A673 (cell line): ENCODE results near the gene EGLN3. TPM values are rescaled to one million over a fixed set of nuclear protein-coding genes. Genes with fewer than 3 reads are reported as not detected.

ENCODE experiments used
- BruUV-seq: library from RNA; stranded (reverse); fragments of 400-500 nt; replicated peaks from 2 replicates; lab custom pipeline; 2021; lab: Mats Ljungman, UMichigan
- CTCF ChIA-PET: fragments of 300-600 bp; sonication (Branson Sonifier 250); formaldehyde crosslinking; loops from one replicate; lab custom pipeline; 2022; ENCODE audit warnings: antibody characterized with exemption; lab: Charles Lee
- POLR2A ChIA-PET: fragments of 300-600 bp; sonication (Branson Sonifier 250); formaldehyde crosslinking; loops from one replicate; lab custom pipeline; 2022; ENCODE audit warnings: antibody characterized with exemption; ENCODE audit not compliant: low non-redundant PET; lab: Charles Lee
- DNase-seq: peaks from one replicate; pipeline ENCODE4 v3.0.0-alpha.2; 2015; ENCODE audit warnings: low spot score
- H3K27ac ChIP-seq: fragments of 200-600 bp; sonication (generic); 2 replicates; pipeline ENCODE4 v1.5.1; 2016; ENCODE audit warnings: mixed run types, low read depth, mild to moderate bottlenecking, mixed read lengths, antibody characterized with exemption, low read length; ENCODE audit not compliant: poor library complexity, severe bottlenecking
- H3K27me3 ChIP-seq: fragments of 200-600 bp; sonication (generic); replicated peaks from 2 replicates; pipeline ENCODE4 v1.6.1; 2017; ENCODE audit warnings: mixed run types, low read depth, mild to moderate bottlenecking, mixed read lengths, antibody characterized with exemption, low read length; ENCODE audit not compliant: insufficient read depth, poor library complexity
- H3K36me3 ChIP-seq: fragments of 200-600 bp; sonication (generic); 2 replicates; pipeline ENCODE4 v1.6.1; 2016; ENCODE audit warnings: mixed run types, mild to moderate bottlenecking, mixed read lengths, antibody characterized with exemption, low read length; ENCODE audit not compliant: insufficient read depth, poor library complexity, severe bottlenecking
- H3K4me1 ChIP-seq: fragments of 200-600 bp; sonication (generic); 2 replicates; pipeline ENCODE4 v1.6.1; 2017; ENCODE audit warnings: mixed run types, mild to moderate bottlenecking, mixed read lengths, antibody characterized with exemption, low read length; ENCODE audit not compliant: insufficient read depth, poor library complexity, severe bottlenecking
- H3K4me3 ChIP-seq: fragments of 200-600 bp; sonication (generic); 2 replicates; pipeline ENCODE4 v1.5.1; 2016; ENCODE audit warnings: low read depth, mixed run types, mild to moderate bottlenecking, mixed read lengths, low read length; ENCODE audit not compliant: poor library complexity, severe bottlenecking
- H3K9me3 ChIP-seq: fragments of 200-600 bp; sonication (generic); 2 replicates; pipeline ENCODE4 v1.6.1; 2016; ENCODE audit warnings: mixed run types, low read depth, mild to moderate bottlenecking, mixed read lengths, antibody characterized with exemption, low read length; ENCODE audit not compliant: poor library complexity, severe bottlenecking
- CTCF ChIP-seq: fragments of 300-800, 200-600 bp; sonication (generic); conservative IDR thresholded peaks from 2 replicates; pipeline ENCODE4 v1.5.1; 2017; ENCODE audit warnings: low read depth, mild to moderate bottlenecking, antibody characterized with exemption, low read length, moderate library complexity, mixed read lengths
- EZH2 ChIP-seq: fragments of 200-600 bp; sonication (generic); IDR thresholded peaks from 2 replicates; pipeline ENCODE4 v1.6.1; 2017; ENCODE audit warnings: borderline replicate concordance, low read depth, mild to moderate bottlenecking, mixed read lengths, antibody characterized with exemption, low read length; ENCODE audit not compliant: poor library complexity, severe bottlenecking
- intact Hi-C: fragments of 100-400 bp; cut with micrococcal nuclease; formaldehyde crosslinking; loops from one replicate; pipeline ENCODE4 v1.10.0; 2022; ENCODE audit not compliant: unreplicated experiment
- total RNA-seq: library from RNA; stranded (reverse); gene quantifications from 2 replicates; pipeline ENCODE4 v1.2.3, GENCODE V29; 2021

The EGLN3 gene
- total RNA-seq, 1 experiment from 2014 or later: 2.4 TPM

- intact Hi-C loops: no loop called here
- ChIA-PET POLR2A (no interaction called here), CTCF (interaction anchor here (0.6 to 1.2 kb wide), 3 partner anchors 57 to 388 kb away, joined by 3 read pairs; no protein-coding TSS in a partner anchor)
- H3K27me3 ChIP-seq: peaks cover 25% of the 10 kb centered on the region
- DNase-seq: peak; percentile 15
- TF ChIP-seq CTCF (peak; percentile 52), EZH2 (no peak)
- no peak overlapping the region for H3K27ac ChIP-seq
- no peaks in the 10 kb centered on the region for H3K36me3 ChIP-seq
- H3K9me3 ChIP-seq: no peaks in the 10 kb centered on the region
- no peaks in the 10 kb centered on the region for H3K4me1 ChIP-seq
- no peak overlapping the region for H3K4me3 ChIP-seq
- BruUV-seq: no TSS peak
Observed at GRCh38 chr14:33908540-33909223, 42.2 kb downstream of the EGLN3 start.

GRCh38 chr14:33906968-33907367 is 43.9 kb downstream of the EGLN3 start:
- POLR2A ChIA-PET: no interaction called here
- intact Hi-C loops: no loop called here

GRCh38 chr14:33904609-33905008 is 46.3 kb downstream of the EGLN3 start:
- POLR2A ChIA-PET: no interaction called here
- CTCF ChIA-PET: no interaction called here
- H3K4me3 ChIP-seq: no peak overlapping the region

More at GRCh38 chr14:33906968-33907367, 43.9 kb downstream of the EGLN3 start:
- Histone ChIP-seq H3K4me1 (no peaks in the 10 kb centered on the region), H3K36me3 (no peaks in the 10 kb centered on the region), H3K4me3 (no peak overlapping the region), H3K27ac (no peak overlapping the region), H3K27me3 (peaks cover 28% of the 10 kb centered on the region), H3K9me3 (no peaks in the 10 kb centered on the region)
- TF ChIP-seq EZH2 (no peak), CTCF (no peak)
- CTCF ChIA-PET: no interaction called here
- no TSS peak for BruUV-seq
- DNase-seq: no peak

More at GRCh38 chr14:33904609-33905008, 46.3 kb downstream of the EGLN3 start:
- intact Hi-C loops: no loop called here
- H3K4me1 ChIP-seq: no peaks in the 10 kb centered on the region
- H3K36me3 ChIP-seq: no peaks in the 10 kb centered on the region
- TF ChIP-seq EZH2 (no peak), CTCF (no peak)
- H3K9me3 ChIP-seq: no peaks in the 10 kb centered on the region
- BruUV-seq: no TSS peak
- H3K27me3 ChIP-seq: peaks cover 28% of the 10 kb centered on the region
- no peak overlapping the region for H3K27ac ChIP-seq
- DNase-seq: no peak
